GM18520 (cell line): ENCODE results near the gene LRRC66.

Experiments used
- ATAC-seq: cut with Tn5 transposase; IDR thresholded peaks from one replicate; pipeline ENCODE4 v1.9.1; 2021; ENCODE audit not compliant: unreplicated experiment

LRRC66 gene

GRCh38 chr4:52019936-52020657 lies at the start of gene LRRC66:
LRRC66 (minus strand) TSS chr4:52020363; CDS start chr4:52017613, 2,750 bp downstream.
- no peak for ATAC-seq

GRCh38 chr4:52069571-52069970 lies 49.4 kb upstream of the LRRC66 start:
- no peak for ATAC-seq

- no peak for ATAC-seq
Observed at GRCh38 chr4:52059372-52059771, 39.2 kb upstream of the LRRC66 start.

GRCh38 chr4:52058275-52058674 lies 38.1 kb upstream of the LRRC66 start:
- no peak for ATAC-seq

- no peak for ATAC-seq
Observed at GRCh38 chr4:52057196-52057595, 37.0 kb upstream of the LRRC66 start.

- ATAC-seq = no peak
Observed at GRCh38 chr4:52054254-52054653, 34.1 kb upstream of the LRRC66 start.

- peak; percentile 49 for ATAC-seq
Observed at GRCh38 chr4:52052475-52052780, 32.3 kb upstream of the LRRC66 start.

- ATAC-seq = peak; percentile 28
Observed at GRCh38 chr4:52051615-52052474, 31.7 kb upstream of the LRRC66 start.

- peak; percentile 38 for ATAC-seq
Observed at GRCh38 chr4:52051213-52051614, 31.1 kb upstream of the LRRC66 start, which contains the start of gene SPATA18. SPATA18 (plus strand) TSS chr4:52051304; CDS start chr4:52051705, 401 bp downstream.

GRCh38 chr4:52049266-52049665 lies 29.1 kb upstream of the LRRC66 start:
- no peak for ATAC-seq

GRCh38 chr4:52045028-52045427 lies 24.9 kb upstream of the LRRC66 start:
- no peak for ATAC-seq

- ATAC-seq = peak; percentile 65
Observed at GRCh38 chr4:52038103-52038912, 18.1 kb upstream of the LRRC66 start, which contains the start of gene SGCB. SGCB (minus strand) TSS chr4:52038299; CDS start chr4:52038259, 40 bp downstream.

GRCh38 chr4:52037689-52038102 lies 17.5 kb upstream of the LRRC66 start:
- ATAC-seq = peak; percentile 56

GRCh38 chr4:52036886-52037530 lies 16.8 kb upstream of the LRRC66 start:
- ATAC-seq = no peak

GRCh38 chr4:52035190-52035589 lies 15.0 kb upstream of the LRRC66 start:
- no peak for ATAC-seq

- ATAC-seq = no peak
Observed at GRCh38 chr4:52032005-52032404, 11.8 kb upstream of the LRRC66 start.

GRCh38 chr4:52028970-52029369 lies 8.8 kb upstream of the LRRC66 start:
- no peak for ATAC-seq

GRCh38 chr4:52017814-52018213 lies 2.3 kb downstream of the LRRC66 start:
- ATAC-seq = no peak

- no peak for ATAC-seq
Observed at GRCh38 chr4:52016981-52017380, 3.2 kb downstream of the LRRC66 start.

GRCh38 chr4:52015366-52015765 lies 4.8 kb downstream of the LRRC66 start:
- ATAC-seq = no peak

- no peak for ATAC-seq
Observed at GRCh38 chr4:52014903-52015302, 5.3 kb downstream of the LRRC66 start.
